DND-41 (cell line): ENCODE measurements around the gene ATR.

Experiments used
- ATAC-seq: fragments of 200-7000 bp; cut with Tn5 transposase; 3 replicates; pipeline ENCODE4 v1.9.1; 2021; ENCODE audit warnings: low read depth; ENCODE audit not compliant: insufficient read depth
- DNase-seq: peaks from one replicate; pipeline ENCODE4 v3.0.0-alpha.2; 2020
- H2AFZ ChIP-seq: 2 replicates; pipeline ENCODE4 v1.6.0; 2012; ENCODE audit warnings: low read depth, low read length
- H3K27ac ChIP-seq: 2 replicates; pipeline ENCODE4 v1.5.1; 2012; ENCODE audit warnings: low read length, inconsistent platforms
- H3K27me3 ChIP-seq: fragments of 200-600 bp; sonication (generic); 2 replicates; pipeline ENCODE4 v1.6.0; 2012; ENCODE audit warnings: low read length, mild to moderate bottlenecking, inconsistent platforms; ENCODE audit not compliant: insufficient read depth, poor library complexity
- H3K36me3 ChIP-seq: 2 replicates; pipeline ENCODE4 v1.5.1; 2012; ENCODE audit warnings: low read length, inconsistent platforms; ENCODE audit not compliant: insufficient read depth
- H3K4me1 ChIP-seq: 2 replicates; pipeline ENCODE4 v1.5.1; 2012; ENCODE audit warnings: mild to moderate bottlenecking, low read length; ENCODE audit not compliant: insufficient read depth
- H3K4me2 ChIP-seq: 2 replicates; pipeline ENCODE4 v1.6.0; 2012; ENCODE audit warnings: mild to moderate bottlenecking, moderate library complexity, low read length, inconsistent platforms; ENCODE audit not compliant: insufficient read depth
- H3K4me3 ChIP-seq, 2 experiments: fragments of 200-600 bp in 1 of 2; shearing (Covaris generic) in 1 of 2; 2 replicates each; pipeline ENCODE4 v1.5.1; 2012 to 2016; ENCODE audit warnings: inconsistent platforms in 2 of 2, low read length in 2 of 2, mild to moderate bottlenecking in 2 of 2, low read depth in 1 of 2, moderate library complexity in 1 of 2
- H3K79me2 ChIP-seq: 2 replicates; pipeline ENCODE4 v1.6.0; 2012; ENCODE audit warnings: low read length, inconsistent platforms; ENCODE audit not compliant: insufficient read depth
- H3K9ac ChIP-seq: 2 replicates; pipeline ENCODE4 v1.6.0; 2012; ENCODE audit warnings: low read depth, mild to moderate bottlenecking, inconsistent platforms, low read length, moderate library complexity
- H3K9me3 ChIP-seq: 2 replicates; pipeline ENCODE4 v1.5.1; 2012; ENCODE audit warnings: low read length, moderate library complexity, mild to moderate bottlenecking, inconsistent platforms; ENCODE audit not compliant: insufficient read depth, severe bottlenecking
- H4K20me1 ChIP-seq: 2 replicates; pipeline ENCODE4 v1.6.0; 2012; ENCODE audit warnings: low read length; ENCODE audit not compliant: insufficient read depth
- EZH2 ChIP-seq: IDR thresholded peaks from 3 replicates; pipeline ENCODE4 v1.6.1; 2012; ENCODE audit warnings: borderline replicate concordance, low read depth, mild to moderate bottlenecking, moderate library complexity, low read length, inconsistent platforms; ENCODE audit not compliant: severe bottlenecking
- TF ChIP-seq, protein P1 (sequence below): IDR thresholded peaks from 2 replicates; pipeline ENCODE4 v1.5.1; 2012; ENCODE audit warnings: borderline replicate concordance, low read length, moderate library complexity, mild to moderate bottlenecking; ENCODE audit not compliant: poor library complexity, severe bottlenecking; ENCODE audit errors: extremely low read depth

ATR gene

DNA sequence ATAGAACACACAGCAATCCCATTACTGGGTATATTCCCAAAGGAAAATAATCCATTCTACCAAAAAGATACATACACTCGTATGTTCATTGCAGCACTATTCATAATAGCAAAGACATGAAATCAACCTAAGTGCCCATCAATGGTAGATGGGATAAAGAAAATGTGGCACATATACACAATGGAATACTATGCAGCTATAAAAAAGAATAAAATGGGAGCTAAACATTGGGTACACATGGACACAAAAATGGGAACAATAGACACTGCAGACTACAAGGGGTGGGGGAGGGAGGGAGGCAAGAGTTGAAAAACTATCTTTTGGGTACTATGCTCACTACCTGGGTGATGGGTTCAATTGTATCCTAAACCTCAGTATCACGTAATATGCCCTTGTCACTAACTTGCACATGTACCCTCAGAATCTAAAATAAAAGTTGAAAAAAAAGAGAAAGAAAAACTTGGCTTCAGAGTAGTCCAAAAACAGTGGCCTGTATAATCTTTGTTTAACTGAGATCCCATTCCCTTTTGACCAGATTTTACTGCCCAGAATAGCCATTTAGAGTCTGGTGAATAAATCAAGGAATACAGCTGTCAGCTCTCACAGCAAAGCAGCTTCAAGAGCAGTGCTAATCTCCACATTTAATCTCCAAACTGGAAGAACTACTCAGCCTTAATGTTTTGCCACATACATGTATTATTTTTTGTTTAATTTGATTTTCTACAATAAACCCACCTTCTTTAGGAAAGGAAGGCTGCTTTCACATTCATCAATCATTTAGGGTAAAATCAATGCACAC lies 76.1 kb downstream of the ATR start:
- H2AFZ ChIP-seq = no peak overlapping the region
- no peak overlapping the region for H3K27ac ChIP-seq
- H3K9ac ChIP-seq = no peak overlapping the region
- no peak overlapping the region for H3K4me2 ChIP-seq
- no peaks in the 10 kb centered on the region for H3K4me1 ChIP-seq
- no peak for ATAC-seq
- TF ChIP-seq, protein P1, sequence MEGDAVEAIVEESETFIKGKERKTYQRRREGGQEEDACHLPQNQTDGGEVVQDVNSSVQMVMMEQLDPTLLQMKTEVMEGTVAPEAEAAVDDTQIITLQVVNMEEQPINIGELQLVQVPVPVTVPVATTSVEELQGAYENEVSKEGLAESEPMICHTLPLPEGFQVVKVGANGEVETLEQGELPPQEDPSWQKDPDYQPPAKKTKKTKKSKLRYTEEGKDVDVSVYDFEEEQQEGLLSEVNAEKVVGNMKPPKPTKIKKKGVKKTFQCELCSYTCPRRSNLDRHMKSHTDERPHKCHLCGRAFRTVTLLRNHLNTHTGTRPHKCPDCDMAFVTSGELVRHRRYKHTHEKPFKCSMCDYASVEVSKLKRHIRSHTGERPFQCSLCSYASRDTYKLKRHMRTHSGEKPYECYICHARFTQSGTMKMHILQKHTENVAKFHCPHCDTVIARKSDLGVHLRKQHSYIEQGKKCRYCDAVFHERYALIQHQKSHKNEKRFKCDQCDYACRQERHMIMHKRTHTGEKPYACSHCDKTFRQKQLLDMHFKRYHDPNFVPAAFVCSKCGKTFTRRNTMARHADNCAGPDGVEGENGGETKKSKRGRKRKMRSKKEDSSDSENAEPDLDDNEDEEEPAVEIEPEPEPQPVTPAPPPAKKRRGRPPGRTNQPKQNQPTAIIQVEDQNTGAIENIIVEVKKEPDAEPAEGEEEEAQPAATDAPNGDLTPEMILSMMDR = no peak
- TF ChIP-seq EZH2 = no peak
- H3K4me3 ChIP-seq = no peak overlapping the region
- H3K79me2 ChIP-seq = no peaks in the 10 kb centered on the region
- H3K9me3 ChIP-seq = no peaks in the 10 kb centered on the region
- peaks cover 62% of the 10 kb centered on the region for H3K36me3 ChIP-seq
- no peak for DNase-seq
- H3K27me3 ChIP-seq = no peaks in the 10 kb centered on the region
- no peaks in the 10 kb centered on the region for H4K20me1 ChIP-seq

DNA sequence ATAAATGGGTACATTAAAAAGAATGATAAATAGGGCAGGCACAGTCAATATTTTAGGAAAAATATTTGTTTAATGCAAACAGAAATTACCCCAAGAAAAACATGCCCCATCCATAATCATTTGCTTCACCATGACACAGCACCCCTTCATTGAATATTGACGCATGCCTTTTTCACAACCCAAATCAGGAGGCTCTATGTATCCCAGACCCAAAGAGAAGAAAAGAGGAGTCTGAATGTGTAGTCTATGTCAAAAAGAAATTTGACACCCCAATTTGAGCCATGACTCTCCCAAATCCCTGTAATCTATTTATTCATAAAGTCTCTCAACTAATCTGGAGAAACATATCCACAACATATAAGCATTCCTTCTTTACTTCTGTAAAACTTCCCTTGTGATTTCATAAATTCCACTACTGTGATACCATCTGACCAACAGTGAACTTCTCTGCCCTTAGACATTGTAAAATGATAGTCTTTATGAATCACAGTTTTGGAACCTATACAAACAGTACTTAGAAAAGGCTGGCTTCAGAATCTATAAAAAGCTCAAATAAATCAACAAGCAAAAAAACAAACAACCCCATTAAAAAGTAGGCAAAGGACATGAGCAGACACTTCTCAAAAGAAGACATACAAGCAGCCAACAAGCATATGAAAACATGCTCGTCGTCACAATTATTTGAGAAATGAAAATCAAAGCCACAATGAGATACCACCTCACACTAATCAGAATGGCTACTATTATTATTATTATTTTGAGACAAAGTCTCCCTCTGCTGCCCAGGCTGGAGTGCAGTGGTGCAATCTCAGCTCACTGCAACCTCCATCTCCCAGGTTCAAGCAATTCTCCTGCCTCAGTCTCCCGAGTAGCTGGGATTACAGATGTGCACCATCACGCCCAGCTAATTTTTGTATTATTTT lies 77.3 kb downstream of the ATR start:
- H3K27me3 ChIP-seq = no peaks in the 10 kb centered on the region
- peaks cover 65% of the 10 kb centered on the region for H3K36me3 ChIP-seq
- no peak overlapping the region for H2AFZ ChIP-seq
- DNase-seq (no peak), ATAC-seq (no peak)
- no peak overlapping the region for H3K4me3 ChIP-seq
- no peaks in the 10 kb centered on the region for H4K20me1 ChIP-seq
- no peaks in the 10 kb centered on the region for H3K4me1 ChIP-seq
- no peak overlapping the region for H3K4me2 ChIP-seq
- no peaks in the 10 kb centered on the region for H3K79me2 ChIP-seq
- no peaks in the 10 kb centered on the region for H3K9me3 ChIP-seq
- H3K9ac ChIP-seq = no peak overlapping the region
- TF ChIP-seq EZH2 = no peak
- TF ChIP-seq, protein P1 = no peak
- H3K27ac ChIP-seq = no peak overlapping the region

DNA sequence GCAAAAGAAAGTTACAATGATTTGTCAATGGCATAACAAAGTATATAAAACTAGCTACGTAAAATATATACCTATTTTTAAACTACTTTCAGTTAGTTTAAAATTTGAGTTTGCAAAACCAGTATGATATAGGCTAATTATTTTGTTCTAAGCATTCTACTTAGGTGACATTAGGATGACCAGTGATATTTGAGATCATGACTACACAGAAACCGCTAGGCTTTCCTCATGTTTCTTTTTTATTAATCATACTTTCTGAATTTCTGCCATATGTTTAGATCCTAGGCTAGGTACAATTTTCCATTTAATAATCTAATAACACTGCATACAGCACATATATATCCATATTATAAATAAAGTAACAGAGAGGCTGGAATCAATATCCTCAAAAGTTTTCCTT lies 78.3 kb downstream of the ATR start:
- H3K4me2 ChIP-seq = no peak overlapping the region
- ATAC-seq = no peak
- no peak overlapping the region for H3K27ac ChIP-seq
- peaks cover 66% of the 10 kb centered on the region for H3K36me3 ChIP-seq
- no peaks in the 10 kb centered on the region for H3K27me3 ChIP-seq
- DNase-seq = no peak
- H4K20me1 ChIP-seq = no peaks in the 10 kb centered on the region
- no peak for TF ChIP-seq EZH2
- TF ChIP-seq, protein P1 = no peak
- no peaks in the 10 kb centered on the region for H3K4me1 ChIP-seq
- no peaks in the 10 kb centered on the region for H3K9me3 ChIP-seq
- H2AFZ ChIP-seq = no peak overlapping the region
- no peaks in the 10 kb centered on the region for H3K79me2 ChIP-seq
- H3K9ac ChIP-seq = no peak overlapping the region
- H3K4me3 ChIP-seq = no peak overlapping the region
